B cell (primary cell): ENCODE data around the gene TEAD1.

Experiments used
- CTCF ChIP-seq: fragments of 200-600 bp; IDR thresholded peaks from one replicate; pipeline ENCODE4 v1.8.0; 2022; ENCODE audit warnings: antibody characterized with exemption, mild to moderate bottlenecking
- EZH2 ChIP-seq: IDR thresholded peaks from 2 replicates; pipeline ENCODE4 v1.6.1; 2012; ENCODE audit warnings: borderline replicate concordance, low read depth, mild to moderate bottlenecking, moderate library complexity, low read length; ENCODE audit not compliant: insufficient read depth, poor library complexity, severe bottlenecking

GRCh38 chr11:12905435-12905834, 231.2 kb downstream of the TEAD1 start:
- no peak for TF ChIP-seq CTCF
- no peak for TF ChIP-seq EZH2
